Activated CD4-positive, alpha-beta T cell treated with anti-CD3 and anti-CD28 coated beads, Interleukin-2, amount 10 ng/mL, durations not matched to agents 7 days and 5 days (primary cell): ENCODE data around the gene SLC18A3. TPM values are rescaled to one million over a fixed set of nuclear protein-coding genes. Genes with fewer than 3 reads are reported as not detected.

ENCODE experiments used
- CTCF ChIA-PET: fragments of 350-600 bp; sonication (Branson Sonifier 250); formaldehyde crosslinking; loops from one replicate; lab custom pipeline; 2021; ENCODE audit warnings: antibody characterized with exemption; lab: Charles Lee
- POLR2A ChIA-PET: fragments of 350-600 bp; sonication (Branson Sonifier 250); formaldehyde crosslinking; loops from one replicate; lab custom pipeline; 2021; ENCODE audit warnings: antibody characterized with exemption; lab: Charles Lee
- DNase-seq: peaks from one replicate; pipeline ENCODE4 v3.0.0-alpha.2; 2020
- H3K27ac Mint-ChIP-seq: one replicate; pipeline ENCODE4 v1.8.0; 2021; ENCODE audit warnings: mild to moderate bottlenecking, moderate library complexity, mixed read lengths
- H3K27me3 Mint-ChIP-seq: one replicate; pipeline ENCODE4 v1.8.0; 2021; ENCODE audit warnings: mixed read lengths
- H3K36me3 Mint-ChIP-seq: one replicate; pipeline ENCODE4 v1.8.0; 2021; ENCODE audit warnings: low read depth, mixed read lengths
- H3K4me1 Mint-ChIP-seq: one replicate; pipeline ENCODE4 v1.8.0; 2021; ENCODE audit warnings: mixed read lengths
- H3K4me3 Mint-ChIP-seq: one replicate; pipeline ENCODE4 v1.8.0; 2021; ENCODE audit warnings: mild to moderate bottlenecking, moderate library complexity, mixed read lengths
- H3K9me3 Mint-ChIP-seq: one replicate; pipeline ENCODE4 v1.8.0; 2021; ENCODE audit warnings: mixed read lengths
- total RNA-seq, 2 experiments: library from RNA; stranded (reverse); gene quantifications; one replicate each; pipeline ENCODE4 v1.2.3, GENCODE V29; 2021

Gene SLC18A3
- total RNA-seq, 2 experiments from 2014 or later, result not detected

DNA sequence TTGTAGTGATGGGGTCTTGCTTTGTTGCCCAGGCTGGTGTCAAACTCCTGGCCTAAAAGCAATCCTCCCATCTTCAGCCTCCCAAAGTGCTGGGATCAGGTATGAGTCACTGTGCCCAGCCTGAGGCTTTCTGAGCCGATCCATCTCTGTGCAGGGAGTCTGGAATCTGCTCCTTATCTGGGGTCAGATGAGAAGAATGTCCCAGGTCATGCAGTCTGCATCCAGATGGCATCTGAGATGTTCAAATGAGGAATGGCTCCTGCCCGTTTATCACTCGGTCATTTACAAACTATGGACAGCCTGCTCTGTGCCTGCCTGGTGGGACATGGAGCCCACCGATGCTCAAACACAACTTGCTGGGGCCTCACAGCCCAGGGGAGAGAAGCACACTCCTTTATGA lies 11.1 kb upstream of the SLC18A3 start:
- ChIA-PET POLR2A (no interaction called here), CTCF (no interaction called here)
- DNase-seq, result no peak
- H3K4me3 Mint-ChIP-seq, result no peak overlapping the region
- no peaks in the 10 kb centered on the region for H3K36me3 Mint-ChIP-seq
- no peaks in the 10 kb centered on the region for H3K4me1 Mint-ChIP-seq
- H3K27ac Mint-ChIP-seq, result no peak overlapping the region
- no peaks in the 10 kb centered on the region for H3K27me3 Mint-ChIP-seq
- no peaks in the 10 kb centered on the region for H3K9me3 Mint-ChIP-seq

DNA sequence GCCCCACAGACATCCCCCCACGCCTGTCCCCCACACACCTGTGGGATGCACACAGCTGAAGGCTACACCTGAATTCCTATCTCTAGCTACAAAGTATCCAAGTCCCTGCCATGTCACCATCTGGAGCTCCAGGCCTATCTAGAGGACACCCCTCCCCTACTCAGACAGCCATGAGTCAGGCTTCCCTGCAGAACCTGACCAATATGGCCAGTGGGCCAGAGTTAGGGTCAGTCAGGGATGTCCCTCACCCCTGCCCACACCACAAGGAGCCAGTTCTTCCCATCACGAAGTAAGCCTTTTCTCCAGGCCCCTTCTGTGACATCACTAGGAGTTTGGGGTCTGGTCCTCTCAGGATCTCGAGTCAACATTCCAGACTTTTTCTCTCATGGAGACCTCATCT lies 10.6 kb upstream of the SLC18A3 start:
- Mint-ChIP-seq H3K27me3 (peaks cover 4% of the 10 kb centered on the region), H3K4me1 (no peaks in the 10 kb centered on the region), H3K27ac (no peak overlapping the region), H3K9me3 (no peaks in the 10 kb centered on the region), H3K4me3 (no peak overlapping the region), H3K36me3 (no peaks in the 10 kb centered on the region)
- no peak for DNase-seq
- ChIA-PET CTCF (no interaction called here), POLR2A (no interaction called here)

DNA sequence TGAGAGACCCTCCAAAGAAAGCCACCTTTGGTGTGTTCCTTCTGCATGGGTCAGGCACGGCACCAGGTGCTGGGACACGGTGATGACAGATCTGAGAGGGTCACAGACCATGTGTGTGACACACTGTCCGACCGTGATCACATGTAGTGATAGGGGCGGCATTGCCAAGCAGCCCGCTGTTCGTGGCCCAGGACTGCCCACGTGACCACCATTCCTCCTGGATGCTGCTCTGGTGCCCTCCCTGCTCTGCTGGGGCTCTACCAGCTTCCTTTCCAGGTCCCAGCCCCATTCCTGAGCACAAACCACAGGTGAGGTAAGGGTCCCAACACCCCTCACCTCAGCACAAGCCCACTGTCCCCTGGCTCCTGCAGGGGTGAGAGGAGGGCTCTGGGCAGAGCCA lies 10.1 kb upstream of the SLC18A3 start:
- no peak overlapping the region for H3K27ac Mint-ChIP-seq
- CTCF ChIA-PET, result no interaction called here
- H3K9me3 Mint-ChIP-seq, result no peaks in the 10 kb centered on the region
- H3K4me1 Mint-ChIP-seq, result no peaks in the 10 kb centered on the region
- no peaks in the 10 kb centered on the region for H3K36me3 Mint-ChIP-seq
- peaks cover 4% of the 10 kb centered on the region for H3K27me3 Mint-ChIP-seq
- no peak overlapping the region for H3K4me3 Mint-ChIP-seq
- POLR2A ChIA-PET, result no interaction called here
- DNase-seq, result no peak

DNA sequence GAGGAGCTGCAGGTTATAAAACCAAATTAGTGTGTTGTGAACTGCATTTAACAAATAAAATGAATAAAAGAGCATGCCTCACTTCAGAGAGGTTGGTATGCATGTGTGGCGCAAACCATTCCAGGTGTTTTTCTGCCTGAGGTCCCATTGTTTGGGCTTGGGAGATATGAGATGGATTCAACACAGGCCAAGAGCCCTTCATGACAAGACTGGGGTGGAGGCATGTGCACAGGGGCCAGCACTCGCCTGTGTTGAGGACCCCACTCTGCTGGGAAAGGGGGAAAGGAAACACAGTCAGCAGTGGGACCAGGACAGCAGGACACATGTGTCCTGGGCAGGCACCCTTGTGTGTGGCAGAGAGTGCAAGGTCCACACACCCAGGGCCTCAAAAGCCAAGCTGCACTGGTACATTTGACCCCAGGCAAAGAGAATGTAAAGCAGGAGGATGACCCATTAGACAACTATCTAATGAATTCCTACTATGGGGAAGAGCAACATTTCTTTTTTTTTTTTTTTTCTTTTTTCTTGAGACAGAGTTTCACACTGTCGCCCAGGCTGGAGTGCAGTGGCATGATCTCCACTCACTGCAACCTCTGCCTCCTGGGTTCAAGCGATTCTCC lies 9.2 kb upstream of the SLC18A3 start:
- CTCF ChIA-PET, result no interaction called here
- H3K4me3 Mint-ChIP-seq, result no peak overlapping the region
- DNase-seq, result no peak

DNA sequence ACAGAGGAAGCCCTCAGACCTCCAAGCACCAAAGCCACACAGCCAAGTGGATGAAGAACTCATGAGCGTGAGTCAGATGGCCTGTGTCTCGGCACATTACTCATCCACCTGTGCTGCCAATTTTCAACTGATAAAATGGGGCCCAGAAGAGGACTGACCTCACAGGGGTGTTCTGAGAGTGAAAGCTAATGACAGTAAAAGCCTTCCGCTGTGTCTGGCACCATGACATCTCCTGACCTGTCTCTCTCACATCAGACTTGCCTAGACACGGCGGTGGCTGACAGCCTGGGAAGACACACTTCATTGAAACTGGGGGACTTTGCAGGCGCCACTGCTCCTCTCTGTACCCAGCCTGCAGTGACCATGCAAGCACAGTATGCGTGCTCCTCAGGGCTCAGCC lies 8.3 kb upstream of the SLC18A3 start:
- CTCF ChIA-PET, result no interaction called here
- Mint-ChIP-seq H3K9me3 (no peaks in the 10 kb centered on the region), H3K36me3 (no peaks in the 10 kb centered on the region), H3K4me1 (peaks cover 2% of the 10 kb centered on the region), H3K4me3 (no peak overlapping the region), H3K27ac (no peak overlapping the region), H3K27me3 (peaks cover 9% of the 10 kb centered on the region)
- DNase-seq, result no peak
- POLR2A ChIA-PET, result no interaction called here

More for the DNA sequence above, 9.2 kb upstream of the SLC18A3 start:
- Mint-ChIP-seq H3K9me3 (no peaks in the 10 kb centered on the region), H3K27me3 (peaks cover 6% of the 10 kb centered on the region), H3K36me3 (no peaks in the 10 kb centered on the region), H3K27ac (no peak overlapping the region), H3K4me1 (no peaks in the 10 kb centered on the region)
- POLR2A ChIA-PET, result no interaction called here

DNA sequence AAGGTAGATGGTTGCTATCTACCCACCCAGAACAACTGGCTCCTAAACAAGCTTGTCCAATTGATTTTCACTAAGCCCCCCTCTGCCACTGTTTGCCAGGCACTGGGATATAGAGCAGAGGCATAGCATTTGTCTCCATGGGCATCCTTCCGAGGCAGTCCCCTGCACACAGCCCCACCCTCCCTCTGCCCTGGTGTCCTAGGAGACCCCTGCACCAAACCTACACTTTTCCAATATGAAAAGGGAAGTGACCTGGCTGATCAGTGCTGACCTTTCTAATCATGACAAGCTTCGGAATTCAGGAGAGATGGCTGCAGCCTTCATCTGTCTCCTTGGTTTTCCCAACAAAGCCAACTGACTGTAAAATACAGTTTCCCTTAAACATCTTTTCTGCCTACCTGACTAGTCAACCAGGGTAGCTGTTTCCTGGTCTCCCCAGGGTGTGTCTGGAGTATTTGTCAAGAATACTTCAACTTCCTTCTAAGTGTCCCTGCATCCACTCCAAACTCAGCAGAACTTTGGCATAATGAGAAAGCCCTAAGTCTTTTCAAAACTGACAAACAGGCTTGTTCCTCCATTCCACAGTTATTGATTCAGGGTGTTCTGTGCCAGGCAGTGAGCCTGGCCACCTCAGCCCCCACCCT lies 7.6 kb upstream of the SLC18A3 start:
- CTCF ChIA-PET, result no interaction called here

DNA sequence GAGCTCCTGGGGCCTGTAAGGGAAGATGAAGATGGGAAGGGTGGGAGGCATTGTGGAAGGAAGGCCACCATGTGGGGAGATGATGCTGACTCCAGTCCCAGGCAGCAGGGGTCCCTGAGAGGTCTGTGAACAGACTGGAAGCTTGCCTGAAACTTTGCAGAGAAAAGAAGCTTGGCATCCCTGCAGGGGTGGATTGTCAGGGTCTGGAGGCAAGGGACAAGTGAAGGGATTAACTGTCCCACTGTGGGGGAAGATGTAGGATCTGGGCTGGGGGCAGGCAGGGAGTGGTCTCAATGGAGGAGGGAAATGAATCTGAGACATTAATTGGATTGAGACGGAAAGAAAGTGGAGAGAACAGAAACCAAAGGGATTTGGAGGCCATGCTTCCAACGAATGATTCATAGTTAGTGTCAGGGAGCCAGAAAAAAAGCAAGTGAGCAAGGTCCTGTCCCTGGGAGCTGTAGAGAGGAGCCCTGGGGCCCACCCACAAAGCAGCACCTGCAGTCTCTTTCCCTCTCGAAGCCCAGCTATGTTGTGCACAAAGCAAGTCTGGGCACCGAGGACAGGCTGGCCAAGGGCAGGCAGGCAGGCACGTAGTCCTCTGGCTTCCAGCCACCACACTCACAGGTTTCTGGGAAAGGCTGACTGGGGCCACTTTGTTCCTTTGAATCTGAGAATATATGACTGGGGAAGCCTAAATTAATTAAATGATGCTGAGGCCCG lies 4.7 kb upstream of the SLC18A3 start:
- DNase-seq, result no peak
- peaks cover 2% of the 10 kb centered on the region for H3K4me1 Mint-ChIP-seq
- H3K36me3 Mint-ChIP-seq, result no peaks in the 10 kb centered on the region
- H3K9me3 Mint-ChIP-seq, result no peaks in the 10 kb centered on the region
- H3K4me3 Mint-ChIP-seq, result no peak overlapping the region
- H3K27me3 Mint-ChIP-seq, result peaks cover 37% of the 10 kb centered on the region
- POLR2A ChIA-PET, result no interaction called here
- no peak overlapping the region for H3K27ac Mint-ChIP-seq
- CTCF ChIA-PET, result interaction anchor here (0.6 kb wide), 1 partner anchor 1568 kb away, joined by 3 read pairs; no protein-coding TSS in a partner anchor

More for the DNA sequence above, 7.6 kb upstream of the SLC18A3 start:
- no peaks in the 10 kb centered on the region for H3K36me3 Mint-ChIP-seq
- no peaks in the 10 kb centered on the region for H3K9me3 Mint-ChIP-seq
- H3K4me1 Mint-ChIP-seq, result peaks cover 2% of the 10 kb centered on the region
- no peak for DNase-seq
- POLR2A ChIA-PET, result no interaction called here
- H3K27me3 Mint-ChIP-seq, result peaks cover 15% of the 10 kb centered on the region
- no peak overlapping the region for H3K4me3 Mint-ChIP-seq
- no peak overlapping the region for H3K27ac Mint-ChIP-seq

DNA sequence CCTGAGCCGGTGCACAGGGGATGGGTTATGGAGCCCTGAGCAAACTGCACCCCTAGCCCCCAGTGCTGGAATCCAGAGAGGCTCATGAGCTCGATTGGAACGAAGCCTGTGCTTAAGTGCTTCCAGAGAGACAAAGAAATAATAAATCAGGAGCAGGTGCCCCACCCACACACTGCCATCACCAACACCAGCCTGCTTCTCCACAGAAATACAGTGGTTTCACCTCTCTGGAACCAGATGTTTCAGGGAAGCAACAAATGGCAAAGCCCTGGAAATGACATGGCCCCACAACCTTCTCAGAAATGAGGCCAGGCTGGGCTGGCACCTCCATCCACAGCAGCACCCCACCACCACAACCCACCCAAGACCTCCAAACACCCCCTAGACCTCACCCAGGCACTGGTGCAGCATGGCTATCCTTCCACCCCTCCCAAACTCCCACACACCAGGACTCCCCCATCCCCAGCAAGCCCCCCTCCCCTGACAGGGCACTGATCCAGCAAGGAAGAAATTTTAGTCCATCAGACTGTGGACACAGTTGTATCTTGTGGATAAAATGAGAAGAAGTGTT lies 4.1 kb upstream of the SLC18A3 start:
- DNase-seq, result no peak
- Mint-ChIP-seq H3K27me3 (peaks cover 38% of the 10 kb centered on the region), H3K27ac (no peak overlapping the region), H3K36me3 (no peaks in the 10 kb centered on the region), H3K4me3 (no peak overlapping the region), H3K9me3 (no peaks in the 10 kb centered on the region), H3K4me1 (peaks cover 2% of the 10 kb centered on the region)
- ChIA-PET CTCF (interaction anchor here (0.9 kb wide), 1 partner anchor 11 kb away, joined by 3 read pairs; no protein-coding TSS in a partner anchor), POLR2A (no interaction called here)

DNA sequence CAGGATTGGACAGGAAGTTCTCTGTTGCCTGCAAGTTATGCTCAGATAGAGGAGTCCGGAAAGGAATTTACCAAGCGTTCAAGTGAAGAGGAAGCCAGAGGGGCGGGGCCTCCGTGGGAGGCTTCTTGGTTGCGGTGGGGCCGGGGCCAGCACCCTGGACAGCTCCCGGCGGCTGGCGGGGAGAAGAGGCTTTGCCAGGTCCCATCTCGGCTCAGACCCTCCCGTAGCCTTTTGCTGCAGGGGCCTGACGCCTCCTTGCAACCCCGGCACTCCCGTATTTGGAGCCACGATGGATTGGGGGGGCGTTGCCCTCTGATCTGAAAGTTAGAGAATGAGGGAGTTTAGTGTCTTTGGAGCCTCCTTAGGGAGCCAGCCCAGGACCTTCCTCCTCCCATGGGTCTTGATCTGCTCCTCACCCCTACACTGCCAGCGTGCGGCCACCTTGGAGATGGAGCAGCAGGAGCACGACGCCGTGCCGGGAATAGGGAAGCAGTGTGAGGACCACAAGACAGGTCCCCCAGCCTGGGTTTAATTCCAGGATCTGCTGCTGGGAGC lies 3.1 kb upstream of the SLC18A3 start:
- peaks cover 5% of the 10 kb centered on the region for H3K36me3 Mint-ChIP-seq
- CTCF ChIA-PET, result no interaction called here
- peak; percentile 83 for DNase-seq
- POLR2A ChIA-PET, result no interaction called here
- no peak overlapping the region for H3K4me3 Mint-ChIP-seq
- peaks cover 9% of the 10 kb centered on the region for H3K4me1 Mint-ChIP-seq
- peaks cover 48% of the 10 kb centered on the region for H3K27me3 Mint-ChIP-seq
- H3K9me3 Mint-ChIP-seq, result peaks cover 3% of the 10 kb centered on the region
- H3K27ac Mint-ChIP-seq, result no peak overlapping the region

DNA sequence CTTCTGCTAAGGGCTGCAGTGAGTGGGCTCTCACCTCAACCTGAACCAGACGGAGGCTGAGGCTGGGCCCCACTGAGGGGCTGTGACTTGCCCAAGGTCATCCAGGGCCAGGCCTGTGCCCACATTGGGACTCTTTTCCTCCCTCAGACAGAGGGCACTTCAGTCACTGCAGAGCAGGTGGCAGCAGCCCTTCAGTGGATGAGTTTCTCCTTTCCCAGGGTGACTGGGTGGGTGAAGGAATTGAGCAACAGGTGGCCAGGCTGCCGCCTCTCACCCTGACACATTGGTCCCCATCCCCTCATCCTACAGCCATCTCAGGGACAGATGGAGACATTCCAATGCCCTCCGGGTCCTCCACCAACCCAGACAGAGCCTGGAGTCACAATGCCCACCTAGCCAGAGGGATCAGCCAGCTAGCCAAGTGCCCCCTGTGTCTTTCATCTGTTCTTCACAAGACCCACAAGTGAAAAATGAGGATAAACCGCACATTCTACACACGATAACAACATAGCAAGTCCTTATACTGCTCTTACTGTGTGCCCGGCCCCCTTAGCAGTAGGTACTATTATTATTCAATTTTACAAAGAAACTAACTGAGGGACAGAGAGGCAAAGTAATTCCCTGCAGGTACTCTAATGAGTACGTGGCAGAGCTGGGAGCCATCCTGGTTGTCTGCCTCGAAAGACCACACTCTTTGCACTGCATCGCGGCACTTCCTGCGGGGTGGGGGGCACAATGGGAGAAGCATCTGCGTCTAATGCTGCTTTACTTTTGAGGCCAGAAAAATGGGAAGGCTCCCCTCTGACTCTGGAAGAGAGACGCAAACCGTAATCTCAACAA lies 1.7 kb upstream of the SLC18A3 start:
- H3K4me1 Mint-ChIP-seq, result peaks cover 11% of the 10 kb centered on the region
- DNase-seq, result no peak
- ChIA-PET CTCF (no interaction called here), POLR2A (no interaction called here)
- peaks cover 61% of the 10 kb centered on the region for H3K27me3 Mint-ChIP-seq
- peaks cover 7% of the 10 kb centered on the region for H3K9me3 Mint-ChIP-seq
- no peak overlapping the region for H3K4me3 Mint-ChIP-seq
- peaks cover 12% of the 10 kb centered on the region for H3K36me3 Mint-ChIP-seq
- no peak overlapping the region for H3K27ac Mint-ChIP-seq

DNA sequence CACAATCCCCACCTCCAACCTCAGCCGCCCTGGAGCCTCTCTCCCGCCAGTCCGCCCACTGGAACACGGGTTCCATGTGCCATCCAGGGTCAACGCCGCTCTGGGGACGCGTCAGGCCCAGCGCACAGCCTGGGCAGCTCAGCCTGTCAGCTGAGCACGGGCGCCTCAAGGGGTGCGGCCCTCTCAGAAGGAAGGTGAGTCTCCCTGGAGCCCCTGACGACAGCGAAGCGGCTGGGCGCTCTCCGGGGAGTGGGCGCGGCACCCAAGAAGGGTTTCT lies 1.2 kb upstream of the SLC18A3 start:
- Mint-ChIP-seq H3K27ac (no peak overlapping the region), H3K9me3 (peaks cover 7% of the 10 kb centered on the region), H3K27me3 (peaks cover 66% of the 10 kb centered on the region), H3K4me1 (peaks cover 13% of the 10 kb centered on the region), H3K36me3 (peaks cover 13% of the 10 kb centered on the region), H3K4me3 (no peak overlapping the region)
- no peak for DNase-seq
- ChIA-PET CTCF (no interaction called here), POLR2A (no interaction called here)

DNA sequence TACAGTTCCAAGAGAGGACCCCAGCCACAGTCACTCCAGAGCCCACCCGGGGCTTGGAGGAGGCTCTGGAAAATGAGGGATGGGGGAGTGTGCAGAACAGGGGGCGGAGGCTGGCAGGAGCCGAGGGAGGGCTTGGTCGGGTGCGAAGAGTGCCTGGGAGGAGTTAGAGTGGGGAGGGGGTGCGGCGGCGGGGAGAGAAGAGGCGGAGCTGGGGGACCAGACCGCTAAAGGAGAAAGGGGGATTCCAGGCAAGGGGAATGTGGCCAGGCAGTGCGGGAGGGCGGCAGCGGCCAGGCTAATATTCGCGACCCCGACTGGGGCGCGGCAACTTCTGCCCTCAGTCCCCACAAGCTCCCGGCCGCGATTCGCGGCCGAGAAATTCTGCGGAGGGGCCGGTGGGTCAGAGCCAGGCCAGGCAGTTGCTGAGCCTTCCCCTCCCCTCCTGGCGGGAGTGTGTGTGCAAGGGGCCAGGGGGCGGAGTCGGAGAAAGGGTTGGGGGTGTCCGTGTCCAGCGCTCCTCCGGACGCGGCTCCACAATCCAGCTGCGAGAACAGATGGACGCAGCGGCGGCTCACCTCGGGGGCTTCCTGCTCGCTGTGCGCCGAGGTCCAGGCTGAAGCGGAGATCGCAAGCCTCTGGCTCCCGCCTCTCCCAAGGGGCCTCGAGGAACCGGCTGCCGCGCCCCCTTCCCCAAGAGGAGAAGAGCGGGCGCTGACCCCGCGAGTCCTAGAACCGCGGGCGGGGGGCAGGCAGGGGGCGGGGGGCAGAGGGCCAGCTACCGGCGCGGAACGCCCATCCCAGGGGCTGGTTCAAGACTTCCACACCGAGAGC lies 612 bp upstream of the SLC18A3 start:
- Mint-ChIP-seq H3K9me3 (peaks cover 7% of the 10 kb centered on the region), H3K27me3 (peaks cover 65% of the 10 kb centered on the region), H3K27ac (no peak overlapping the region), H3K4me3 (no peak overlapping the region), H3K4me1 (peaks cover 13% of the 10 kb centered on the region), H3K36me3 (peaks cover 13% of the 10 kb centered on the region)
- CTCF ChIA-PET, result no interaction called here
- no peak for DNase-seq
- POLR2A ChIA-PET, result no interaction called here
